Measurements from ENCODE around the gene ZBTB43. TPM values are rescaled to one million over a fixed set of nuclear protein-coding genes. Genes with fewer than 3 reads are reported as not detected.
A peak's percentile ranks its signal among the peaks of the same experiment; 100 is the strongest.

Gene ZBTB43
- total and polyA plus RNA-seq, 4 donors = 4.6 to 64.3 (median 14.5) TPM

GRCh38 chr9:126833710-126834345, 29.0 kb downstream of the ZBTB43 start:
- peaks cover 0 to 2% (median 0%) of the 10 kb centered on the region in 4 donors for H3K9me3 ChIP-seq (ENCODE audit: control insufficient read depth in 4 of 4, insufficient read depth in 3 of 4, low read length in 3 of 4)
- no peak overlapping the region for H3K27ac ChIP-seq (ENCODE audit: low read depth in 1 of 2, low read length in 1 of 2)
- H3K4me1 ChIP-seq (ENCODE audit: control insufficient read depth in 5 of 5, insufficient read depth in 5 of 5, low read length in 5 of 5) = peaks cover 0 to 17% (median 0%) of the 10 kb centered on the region in 5 donors
- TF ChIP-seq CTCF (IDR thresholded peaks at IDR 0.05; ENCODE audit: control extremely low read depth, extremely low read depth) = no peak
- ATAC-seq (ENCODE audit: insufficient read depth, low FRiP score) (no peak), DNase-seq (no peak)
- no peak overlapping the region for H3K9ac ChIP-seq (ENCODE audit: insufficient read depth in 1 of 2, low read length in 2 of 2)
- H3K36me3 ChIP-seq (ENCODE audit: control insufficient read depth in 4 of 4, insufficient read depth in 4 of 4, low read length in 4 of 4) = peaks cover 14 to 25% (median 18%) of the 10 kb centered on the region in 4 donors
- 94% methylated on average over 8 of the region's 8 CpGs for WGBS, 2 donors
- H3K27me3 ChIP-seq (ENCODE audit: control insufficient read depth in 3 of 3, insufficient read depth in 3 of 3, low read length in 2 of 3) = no peaks in the 10 kb centered on the region
- H3K4me3 ChIP-seq = no peak overlapping the region

- no peaks in the 10 kb centered on the region for H3K27me3 ChIP-seq (ENCODE audit: control insufficient read depth in 3 of 3, insufficient read depth in 3 of 3, low read length in 2 of 3)
- TF ChIP-seq CTCF (IDR thresholded peaks at IDR 0.05; ENCODE audit: control extremely low read depth, extremely low read depth) = no peak
- no peak overlapping the region for H3K4me3 ChIP-seq
- peaks cover 0 to 17% (median 0%) of the 10 kb centered on the region in 5 donors for H3K4me1 ChIP-seq (ENCODE audit: control insufficient read depth in 5 of 5, insufficient read depth in 5 of 5, low read length in 5 of 5)
- DNase-seq (no peak), ATAC-seq (ENCODE audit: insufficient read depth, low FRiP score) (peak; percentile 19)
- peaks cover 0 to 2% (median 0%) of the 10 kb centered on the region in 4 donors for H3K9me3 ChIP-seq (ENCODE audit: control insufficient read depth in 4 of 4, insufficient read depth in 3 of 4, low read length in 3 of 4)
- no peak overlapping the region for H3K27ac ChIP-seq (ENCODE audit: low read depth in 1 of 2, low read length in 1 of 2)
- H3K36me3 ChIP-seq (ENCODE audit: control insufficient read depth in 4 of 4, insufficient read depth in 4 of 4, low read length in 4 of 4) = peaks cover 14 to 27% (median 18%) of the 10 kb centered on the region in 4 donors
- H3K9ac ChIP-seq (ENCODE audit: insufficient read depth in 1 of 2, low read length in 2 of 2) = no peak overlapping the region
- 70 to 87% methylated on average over 2 of the region's 2 CpGs for WGBS, 2 donors
Observed at GRCh38 chr9:126834672-126835071, 29.8 kb downstream of the ZBTB43 start.

DNA sequence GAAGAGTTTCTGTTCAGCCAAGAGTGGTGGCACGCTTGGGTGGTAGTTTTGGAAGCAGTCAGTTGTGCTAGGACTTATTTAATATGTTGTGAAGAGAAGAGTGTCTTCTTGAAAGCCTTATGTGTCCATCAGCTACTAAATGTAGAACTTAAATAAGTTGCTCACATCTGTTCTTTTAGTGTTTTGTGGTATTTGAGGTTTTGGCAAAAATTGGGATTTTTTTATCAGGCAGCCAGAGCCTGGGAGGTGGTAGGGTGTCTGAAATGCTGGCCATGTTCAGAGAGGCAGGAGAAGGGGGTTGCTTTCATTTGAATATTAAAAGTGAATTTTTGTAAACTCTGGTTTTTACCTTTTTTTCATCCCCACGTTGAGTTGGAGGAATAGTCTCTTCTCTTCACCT, 31.4 kb downstream of the ZBTB43 start:
- Histone ChIP-seq H3K27me3 (ENCODE audit: control insufficient read depth in 3 of 3, insufficient read depth in 3 of 3, low read length in 2 of 3) (no peaks in the 10 kb centered on the region), H3K9ac (ENCODE audit: insufficient read depth in 1 of 2, low read length in 2 of 2) (no peak overlapping the region), H3K27ac (ENCODE audit: low read depth in 1 of 2, low read length in 1 of 2) (no peak overlapping the region), H3K9me3 (ENCODE audit: control insufficient read depth in 4 of 4, insufficient read depth in 3 of 4, low read length in 3 of 4) (peaks cover 0 to 2% (median 0%) of the 10 kb centered on the region in 4 donors), H3K36me3 (ENCODE audit: control insufficient read depth in 4 of 4, insufficient read depth in 4 of 4, low read length in 4 of 4) (peaks cover 13 to 23% (median 15%) of the 10 kb centered on the region in 4 donors), H3K4me1 (ENCODE audit: control insufficient read depth in 5 of 5, insufficient read depth in 5 of 5, low read length in 5 of 5) (peaks cover 0 to 17% (median 0%) of the 10 kb centered on the region in 5 donors), H3K4me3 (no peak overlapping the region)
- DNase-seq (no peak), ATAC-seq (ENCODE audit: insufficient read depth, low FRiP score) (no peak)
- TF ChIP-seq CTCF (IDR thresholded peaks at IDR 0.05; ENCODE audit: control extremely low read depth, extremely low read depth) = no peak
- 65 to 84% methylated on average over 2 of the region's 2 CpGs for WGBS, 2 donors
